WTC11 (cell line): Measurements from ENCODE around the gene SYT13. TPM values are rescaled to one million over a fixed set of nuclear protein-coding genes. Genes with fewer than 3 reads are reported as not detected.

ENCODE experiments used
- ATAC-seq: fragments of 200-7000 bp; cut with Tn5 transposase; 2 replicates; pipeline ENCODE4 v1.10.0; 2021; ENCODE audit warnings: mild to moderate bottlenecking, moderate library complexity
- CTCF ChIA-PET: fragments of 300-600 bp; sonication (Branson Sonifier 250); formaldehyde crosslinking; loops from one replicate; lab custom pipeline; 2021; ENCODE audit warnings: antibody characterized with exemption; lab: Charles Lee
- POLR2A ChIA-PET: fragments of 350-600 bp; sonication (Branson Sonifier 250); formaldehyde crosslinking; loops from one replicate; lab custom pipeline; 2021; ENCODE audit warnings: antibody characterized with exemption; lab: Charles Lee
- DNase-seq: peaks from one replicate; pipeline ENCODE4 v3.0.0; 2021; ENCODE audit warnings: low spot score
- H3K27ac Mint-ChIP-seq: 2 replicates; pipeline ENCODE4 v1.8.0; 2021; ENCODE audit warnings: mixed read lengths
- H3K27me3 Mint-ChIP-seq: 2 replicates; pipeline ENCODE4 v1.8.0; 2021; ENCODE audit warnings: low read depth, mild to moderate bottlenecking, moderate library complexity, mixed read lengths
- H3K36me3 Mint-ChIP-seq: 2 replicates; pipeline ENCODE4 v1.8.0; 2021; ENCODE audit warnings: mixed read lengths
- H3K4me1 Mint-ChIP-seq: 2 replicates; pipeline ENCODE4 v1.8.0; 2022; ENCODE audit warnings: mixed read lengths
- H3K4me3 Mint-ChIP-seq: 2 replicates; pipeline ENCODE4 v1.8.0; 2021; ENCODE audit warnings: mild to moderate bottlenecking, moderate library complexity, mixed read lengths
- H3K9me3 Mint-ChIP-seq: 2 replicates; pipeline ENCODE4 v1.8.0; 2021; ENCODE audit warnings: mixed read lengths
- AFF4 ChIP-seq: sonication (generic); formaldehyde crosslinking; IDR thresholded peaks from 2 replicates; pipeline ENCODE4 v1.8.1; 2023; ENCODE audit warnings: mild to moderate bottlenecking, missing genetic modification reagents, borderline replicate concordance
- ARID4B ChIP-seq: sonication (generic); formaldehyde crosslinking; IDR thresholded peaks from 2 replicates; pipeline ENCODE4 v1.8.0; 2023; ENCODE audit warnings: missing genetic modification reagents, mild to moderate bottlenecking, borderline replicate concordance
- ATF2 ChIP-seq: sonication (generic); formaldehyde crosslinking; IDR thresholded peaks from 2 replicates; pipeline ENCODE4 v1.8.1; 2022; ENCODE audit warnings: low read depth, missing genetic modification reagents, borderline replicate concordance
- CREM ChIP-seq: sonication (generic); formaldehyde crosslinking; IDR thresholded peaks from 2 replicates; pipeline ENCODE4 v1.8.1; 2022; ENCODE audit warnings: mild to moderate bottlenecking, missing genetic modification reagents, moderate library complexity
- ERG ChIP-seq: fragments of 250-450 bp; sonication (Bioruptor Pico); IDR thresholded peaks from 2 replicates; pipeline ENCODE4 v1.8.0; 2021; ENCODE audit warnings: mild to moderate bottlenecking
- FOXJ3 ChIP-seq: sonication (generic); formaldehyde crosslinking; IDR thresholded peaks from 2 replicates; pipeline ENCODE4 v1.9.0; 2021; ENCODE audit warnings: missing genetic modification reagents, mild to moderate bottlenecking, borderline replicate concordance
- HMGXB4 ChIP-seq: sonication (generic); formaldehyde crosslinking; IDR thresholded peaks from 2 replicates; pipeline ENCODE4 v1.8.1; 2023; ENCODE audit warnings: mild to moderate bottlenecking, moderate library complexity, missing genetic modification reagents
- KAT7 ChIP-seq: sonication (generic); formaldehyde crosslinking; IDR thresholded peaks from 2 replicates; pipeline ENCODE4 v1.8.1; 2023; ENCODE audit warnings: missing genetic modification reagents, mild to moderate bottlenecking, borderline replicate concordance
- MAX ChIP-seq: sonication (generic); formaldehyde crosslinking; IDR thresholded peaks from 2 replicates; pipeline ENCODE4 v1.8.0; 2022; ENCODE audit warnings: mild to moderate bottlenecking, missing genetic modification reagents
- NFE2L1 ChIP-seq: sonication (generic); formaldehyde crosslinking; IDR thresholded peaks from 2 replicates; pipeline ENCODE4 v1.8.1; 2023; ENCODE audit warnings: missing genetic modification reagents
- ZBTB21 ChIP-seq: sonication (generic); formaldehyde crosslinking; IDR thresholded peaks from 2 replicates; pipeline ENCODE4 v1.8.1; 2023; ENCODE audit warnings: mild to moderate bottlenecking, missing genetic modification reagents, borderline replicate concordance
- ZNF219 ChIP-seq: sonication (generic); formaldehyde crosslinking; IDR thresholded peaks from 2 replicates; pipeline ENCODE4 v1.8.0; 2023; ENCODE audit warnings: missing genetic modification reagents, mild to moderate bottlenecking, borderline replicate concordance
- total RNA-seq: library from RNA; stranded (reverse); gene quantifications from 3 replicates; pipeline ENCODE4 v1.2.3, GENCODE V29; 2021
- TF ChIP-seq, protein P1 (sequence below): sonication (generic); formaldehyde crosslinking; IDR thresholded peaks from 2 replicates; pipeline ENCODE4 v1.8.1; 2023; ENCODE audit warnings: mild to moderate bottlenecking, missing genetic modification reagents, moderate library complexity
- TF ChIP-seq, protein P2 (sequence below): sonication (generic); formaldehyde crosslinking; IDR thresholded peaks from 2 replicates; pipeline ENCODE4 v1.8.0; 2022; ENCODE audit warnings: mild to moderate bottlenecking, missing genetic modification reagents
- TF ChIP-seq, protein P3 (sequence below): sonication (generic); formaldehyde crosslinking; IDR thresholded peaks from 2 replicates; pipeline ENCODE4 v1.8.1; 2022; ENCODE audit warnings: missing genetic modification reagents, borderline replicate concordance

The SYT13 gene
- total RNA-seq, 1 experiment from 2014 or later: 10.8 TPM

DNA sequence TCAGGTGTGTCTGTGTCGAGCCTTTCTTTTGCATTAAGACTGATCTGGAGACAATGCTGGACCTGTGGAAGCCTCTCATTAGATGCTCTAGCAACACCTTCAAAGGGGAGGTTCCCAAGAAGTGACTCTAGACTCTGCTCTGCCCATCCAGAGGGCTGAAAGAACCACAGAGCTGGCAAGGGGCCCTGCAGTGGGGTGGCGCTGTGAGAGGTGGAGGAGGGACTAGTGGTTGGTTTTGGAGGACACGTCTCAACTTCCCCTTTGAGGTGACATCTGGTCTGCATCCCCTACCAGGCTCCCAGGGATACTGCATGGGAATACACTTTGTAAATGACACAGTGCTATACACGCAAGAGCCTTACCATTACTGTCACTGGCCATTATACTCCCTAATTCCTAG lies 34.2 kb upstream of the SYT13 start:
- Mint-ChIP-seq H3K27ac (no peak overlapping the region), H3K4me3 (no peak overlapping the region), H3K36me3 (no peaks in the 10 kb centered on the region), H3K4me1 (no peaks in the 10 kb centered on the region), H3K9me3 (no peaks in the 10 kb centered on the region), H3K27me3 (peaks cover 13% of the 10 kb centered on the region)
- DNase-seq (no peak), ATAC-seq (no peak)
- ChIA-PET CTCF (interaction anchor here (1.0 to 1.8 kb wide), 2 partner anchors 68 to 87 kb away, joined by 3 to 7 read pairs; no protein-coding TSS in a partner anchor), POLR2A (no interaction called here)
- TF ChIP-seq ERG (CRISPR knock-in tag): no peak
- TF ChIP-seq AFF4 (CRISPR knock-in tag): no peak
- TF ChIP-seq, protein P1, sequence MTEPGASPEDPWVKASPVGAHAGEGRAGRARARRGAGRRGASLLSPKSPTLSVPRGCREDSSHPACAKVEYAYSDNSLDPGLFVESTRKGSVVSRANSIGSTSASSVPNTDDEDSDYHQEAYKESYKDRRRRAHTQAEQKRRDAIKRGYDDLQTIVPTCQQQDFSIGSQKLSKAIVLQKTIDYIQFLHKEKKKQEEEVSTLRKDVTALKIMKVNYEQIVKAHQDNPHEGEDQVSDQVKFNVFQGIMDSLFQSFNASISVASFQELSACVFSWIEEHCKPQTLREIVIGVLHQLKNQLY: no peak
- no peak for TF ChIP-seq HMGXB4 (CRISPR knock-in tag)
- TF ChIP-seq, protein P2, sequence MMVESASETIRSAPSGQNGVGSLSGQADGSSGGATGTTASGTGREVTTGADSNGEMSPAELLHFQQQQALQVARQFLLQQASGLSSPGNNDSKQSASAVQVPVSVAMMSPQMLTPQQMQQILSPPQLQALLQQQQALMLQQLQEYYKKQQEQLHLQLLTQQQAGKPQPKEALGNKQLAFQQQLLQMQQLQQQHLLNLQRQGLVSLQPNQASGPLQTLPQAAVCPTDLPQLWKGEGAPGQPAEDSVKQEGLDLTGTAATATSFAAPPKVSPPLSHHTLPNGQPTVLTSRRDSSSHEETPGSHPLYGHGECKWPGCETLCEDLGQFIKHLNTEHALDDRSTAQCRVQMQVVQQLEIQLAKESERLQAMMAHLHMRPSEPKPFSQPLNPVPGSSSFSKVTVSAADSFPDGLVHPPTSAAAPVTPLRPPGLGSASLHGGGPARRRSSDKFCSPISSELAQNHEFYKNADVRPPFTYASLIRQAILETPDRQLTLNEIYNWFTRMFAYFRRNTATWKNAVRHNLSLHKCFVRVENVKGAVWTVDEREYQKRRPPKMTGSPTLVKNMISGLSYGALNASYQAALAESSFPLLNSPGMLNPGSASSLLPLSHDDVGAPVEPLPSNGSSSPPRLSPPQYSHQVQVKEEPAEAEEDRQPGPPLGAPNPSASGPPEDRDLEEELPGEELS (CRISPR knock-in tag): no peak
- no peak for TF ChIP-seq CREM (CRISPR knock-in tag)
- no peak for TF ChIP-seq ATF2 (CRISPR knock-in tag)

DNA sequence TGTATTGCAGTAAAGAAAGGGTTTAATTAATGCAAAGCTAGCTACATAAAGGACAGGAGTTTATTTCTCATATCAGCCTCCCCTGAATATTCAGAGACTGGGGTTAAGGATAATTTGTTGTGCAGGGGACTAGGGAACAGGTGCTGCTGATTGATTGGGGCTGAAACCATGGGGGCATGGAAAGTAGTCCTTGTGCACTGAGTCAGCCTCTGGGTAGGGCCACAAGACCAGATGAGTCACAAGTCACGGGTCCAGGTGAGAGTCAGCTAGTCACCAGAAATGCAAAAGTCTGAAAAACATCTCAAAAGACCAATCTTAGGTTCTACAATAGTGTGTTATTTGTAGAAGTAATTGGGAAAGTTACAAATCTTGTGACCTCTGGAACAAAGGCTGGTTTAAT lies 32.9 kb upstream of the SYT13 start:
- Mint-ChIP-seq H3K36me3 (no peaks in the 10 kb centered on the region), H3K27ac (no peak overlapping the region), H3K27me3 (peaks cover 16% of the 10 kb centered on the region), H3K4me3 (no peak overlapping the region), H3K4me1 (no peaks in the 10 kb centered on the region), H3K9me3 (no peaks in the 10 kb centered on the region)
- ATAC-seq (no peak), DNase-seq (no peak)
- POLR2A ChIA-PET: no interaction called here
- CTCF ChIA-PET: interaction anchor here (1.0 to 1.6 kb wide), 2 partner anchors 21 to 67 kb away, joined by 4 to 5 read pairs; no protein-coding TSS in a partner anchor
- TF ChIP-seq KAT7 (CRISPR knock-in tag) (no peak), ZNF219 (CRISPR knock-in tag) (no peak), ZBTB21 (no peak), MAX (CRISPR knock-in tag) (no peak), ARID4B (CRISPR knock-in tag) (no peak), FOXJ3 (no peak), NFE2L1 (no peak)
- TF ChIP-seq, protein P3, sequence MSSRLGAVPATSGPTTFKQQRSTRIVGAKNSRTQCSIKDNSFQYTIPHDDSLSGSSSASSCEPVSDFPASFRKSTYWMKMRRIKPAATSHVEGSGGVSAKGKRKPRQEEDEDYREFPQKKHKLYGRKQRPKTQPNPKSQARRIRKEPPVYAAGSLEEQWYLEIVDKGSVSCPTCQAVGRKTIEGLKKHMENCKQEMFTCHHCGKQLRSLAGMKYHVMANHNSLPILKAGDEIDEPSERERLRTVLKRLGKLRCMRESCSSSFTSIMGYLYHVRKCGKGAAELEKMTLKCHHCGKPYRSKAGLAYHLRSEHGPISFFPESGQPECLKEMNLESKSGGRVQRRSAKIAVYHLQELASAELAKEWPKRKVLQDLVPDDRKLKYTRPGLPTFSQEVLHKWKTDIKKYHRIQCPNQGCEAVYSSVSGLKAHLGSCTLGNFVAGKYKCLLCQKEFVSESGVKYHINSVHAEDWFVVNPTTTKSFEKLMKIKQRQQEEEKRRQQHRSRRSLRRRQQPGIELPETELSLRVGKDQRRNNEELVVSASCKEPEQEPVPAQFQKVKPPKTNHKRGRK: no peak
